Suprapubic skin (tissue), 4 donors: ENCODE measurements around the gene FARS2. TPM values are rescaled to one million over a fixed set of nuclear protein-coding genes. Genes with fewer than 3 reads are reported as not detected.

Experiments
- DNase-seq, 2 donors: peaks; one replicate each; pipeline ENCODE4 v3.0.0-alpha.2; 2019; ENCODE audit warnings: low spot score in 2 of 2
- H3K27ac ChIP-seq: fragments of 200-600 bp; sonication (generic); one replicate; pipeline ENCODE4 v1.5.1; 2019
- H3K27me3 ChIP-seq: fragments of 200-600 bp; sonication (generic); one replicate; pipeline ENCODE4 v1.5.1; 2019
- H3K36me3 ChIP-seq: fragments of 200-600 bp; sonication (generic); one replicate; pipeline ENCODE4 v1.5.1; 2019
- H3K4me1 ChIP-seq: fragments of 200-600 bp; sonication (generic); one replicate; pipeline ENCODE4 v1.5.1; 2019
- H3K4me3 ChIP-seq: fragments of 200-600 bp; sonication (generic); one replicate; pipeline ENCODE4 v1.5.1; 2019; ENCODE audit warnings: mild to moderate bottlenecking
- H3K9me3 ChIP-seq: fragments of 200-600 bp; sonication (generic); one replicate; pipeline ENCODE4 v1.5.1; 2019
- CTCF ChIP-seq, 2 donors: fragments of 200-600 bp in 1 of 2; fragments of 450-650 bp in 1 of 2; sonication (generic) in 1 of 2; IDR thresholded peaks; one replicate each; pipeline ENCODE4 v1.5.1; 2016 to 2019; ENCODE audit warnings: antibody characterized with exemption in 2 of 2, mild to moderate bottlenecking in 1 of 2, moderate library complexity in 1 of 2
- EP300 ChIP-seq: sonication (generic); formaldehyde crosslinking; IDR thresholded peaks from one replicate; pipeline ENCODE4 v1.6.1; 2017; ENCODE audit warnings: antibody characterized with exemption
- POLR2A ChIP-seq, 2 donors: fragments of 450-650 bp; IDR thresholded peaks; one replicate each; pipeline ENCODE4 v1.6.1; 2017; ENCODE audit warnings: antibody characterized with exemption in 2 of 2, mild to moderate bottlenecking in 2 of 2, moderate library complexity in 2 of 2
- POLR2AphosphoS5 ChIP-seq, 3 donors: sonication (generic); formaldehyde crosslinking; IDR thresholded peaks; one replicate each; pipeline ENCODE4 v1.6.1; 2017; ENCODE audit warnings: antibody characterized with exemption in 3 of 3
- WGBS: methylation state at CpG from one replicate; pipeline ENCODE4 v1.1.5; 2018; 5-methylcytosine and 5-hydroxymethylcytosine counted together
- total RNA-seq, 4 donors: library from RNA; depleted of rRNA; stranded (reverse); fragments of >200 nt; gene quantifications; one replicate each; pipeline ENCODE4 v1.1.0, GENCODE V29; 2016

FARS2 gene
- total RNA-seq, 4 donors from 2014 or later, result 15.0 to 22.4 (median 20.1) TPM

- H3K36me3 ChIP-seq, result no peaks in the 10 kb centered on the region
- no peak for TF ChIP-seq CTCF (IDR thresholded peaks at IDR 0.05)
- TF ChIP-seq EP300, result no peak
- no peak for TF ChIP-seq POLR2AphosphoS5 (IDR thresholded peaks at IDR 0.05)
- TF ChIP-seq POLR2A (IDR thresholded peaks at IDR 0.05), result no peak
- H3K4me3 ChIP-seq, result no peak overlapping the region
- no peak overlapping the region for H3K27ac ChIP-seq
- 95% methylated on average over 1 of the region's 1 CpG for WGBS
- H3K9me3 ChIP-seq, result no peaks in the 10 kb centered on the region
- no peaks in the 10 kb centered on the region for H3K4me1 ChIP-seq
- no peak for DNase-seq
- H3K27me3 ChIP-seq, result no peaks in the 10 kb centered on the region
These were observed 355.9 kb downstream of the FARS2 start for GRCh38 chr6:5617179-5617578.

GRCh38 chr6:5619249-5619648 lies 357.9 kb downstream of the FARS2 start:
- Histone ChIP-seq H3K36me3 (no peaks in the 10 kb centered on the region), H3K27ac (no peak overlapping the region), H3K27me3 (no peaks in the 10 kb centered on the region), H3K9me3 (no peaks in the 10 kb centered on the region), H3K4me1 (no peaks in the 10 kb centered on the region), H3K4me3 (no peak overlapping the region)
- no peak for DNase-seq
- TF ChIP-seq POLR2AphosphoS5 (IDR thresholded peaks at IDR 0.05) (no peak), EP300 (no peak), POLR2A (IDR thresholded peaks at IDR 0.05) (no peak), CTCF (IDR thresholded peaks at IDR 0.05) (no peak)
- WGBS, result 80% methylated on average over 3 of the region's 3 CpGs

- TF ChIP-seq POLR2A (IDR thresholded peaks at IDR 0.05), result no peak
- TF ChIP-seq POLR2AphosphoS5 (IDR thresholded peaks at IDR 0.05), result no peak
- no peak for TF ChIP-seq CTCF (IDR thresholded peaks at IDR 0.05)
- no peak for TF ChIP-seq EP300
- DNase-seq, result no peak
- Histone ChIP-seq H3K4me3 (no peak overlapping the region), H3K27ac (no peak overlapping the region), H3K36me3 (no peaks in the 10 kb centered on the region), H3K9me3 (no peaks in the 10 kb centered on the region), H3K4me1 (no peaks in the 10 kb centered on the region), H3K27me3 (no peaks in the 10 kb centered on the region)
- WGBS, result 86% methylated on average over 10 of the region's 10 CpGs
These were observed 361.1 kb downstream of the FARS2 start for GRCh38 chr6:5622276-5623005.

GRCh38 chr6:5623769-5624168 lies 362.5 kb downstream of the FARS2 start:
- Histone ChIP-seq H3K4me1 (no peaks in the 10 kb centered on the region), H3K9me3 (no peaks in the 10 kb centered on the region), H3K4me3 (no peak overlapping the region), H3K27ac (no peak overlapping the region), H3K27me3 (no peaks in the 10 kb centered on the region), H3K36me3 (no peaks in the 10 kb centered on the region)
- 90% methylated on average over 2 of the region's 2 CpGs for WGBS
- no peak for TF ChIP-seq POLR2A (IDR thresholded peaks at IDR 0.05)
- no peak for TF ChIP-seq POLR2AphosphoS5 (IDR thresholded peaks at IDR 0.05)
- no peak for TF ChIP-seq EP300
- no peak for TF ChIP-seq CTCF (IDR thresholded peaks at IDR 0.05)
- no peak for DNase-seq

- H3K27me3 ChIP-seq, result no peaks in the 10 kb centered on the region
- no peaks in the 10 kb centered on the region for H3K36me3 ChIP-seq
- no peaks in the 10 kb centered on the region for H3K4me1 ChIP-seq
- H3K4me3 ChIP-seq, result no peak overlapping the region
- WGBS, result 85% methylated on average over 6 of the region's 6 CpGs
- H3K9me3 ChIP-seq, result no peaks in the 10 kb centered on the region
- DNase-seq, result no peak
- H3K27ac ChIP-seq, result no peak overlapping the region
- no peak for TF ChIP-seq POLR2A (IDR thresholded peaks at IDR 0.05)
- TF ChIP-seq EP300, result no peak
- TF ChIP-seq POLR2AphosphoS5 (IDR thresholded peaks at IDR 0.05), result no peak
- no peak for TF ChIP-seq CTCF (IDR thresholded peaks at IDR 0.05)
These were observed 362.9 kb downstream of the FARS2 start for GRCh38 chr6:5624256-5624655.
